Activated naive CD8-positive, alpha-beta T cell treated with anti-CD3 and anti-CD28 coated beads, Interleukin-2, amount 50 U/mL, for 24 hours (primary cell): ENCODE results near the gene EHD4.

Source experiments
- ATAC-seq: fragments of 150-1000 bp; cut with Tn5 transposase; one replicate; pipeline ENCODE4 v1.10.0; 2021
- DNase-seq: peaks from one replicate; pipeline ENCODE4 v3.0.0; 2021
- H3K27ac Mint-ChIP-seq: one replicate; pipeline ENCODE4 v1.8.0; 2021; ENCODE audit warnings: mild to moderate bottlenecking, mixed read lengths
- H3K27me3 Mint-ChIP-seq: one replicate; pipeline ENCODE4 v1.8.0; 2021; ENCODE audit warnings: mixed read lengths
- H3K36me3 Mint-ChIP-seq: one replicate; pipeline ENCODE4 v1.8.0; 2021; ENCODE audit warnings: low read depth, mixed read lengths
- H3K4me1 Mint-ChIP-seq: one replicate; pipeline ENCODE4 v1.8.0; 2021; ENCODE audit warnings: mixed read lengths
- H3K4me3 Mint-ChIP-seq: one replicate; pipeline ENCODE4 v1.8.0; 2021; ENCODE audit warnings: mild to moderate bottlenecking, moderate library complexity, mixed read lengths
- H3K9me3 Mint-ChIP-seq: one replicate; pipeline ENCODE4 v1.8.0; 2021; ENCODE audit warnings: mixed read lengths

The EHD4 gene

GRCh38 chr15:41893422-41894250 is 78.7 kb downstream of the EHD4 start, which contains the start of gene SPTBN5:
TSS of gene SPTBN5 (minus strand) at chr15:41894053. CDS start at chr15:41893497, 556 bp downstream.
- no peak for ATAC-seq
- Mint-ChIP-seq H3K27ac (peak within 1 kb of the TSS; percentile 49), H3K36me3 (no peaks in the 10 kb centered on the region), H3K27me3 (no peaks in the 10 kb centered on the region), H3K4me1 (peaks cover 27% of the 10 kb centered on the region), H3K9me3 (no peaks in the 10 kb centered on the region), H3K4me3 (no peak within 1 kb of the TSS)
- no peak for DNase-seq

- DNase-seq (peak; percentile 13), ATAC-seq (no peak)
- H3K27ac Mint-ChIP-seq = no peak overlapping the region
- no peaks in the 10 kb centered on the region for H3K36me3 Mint-ChIP-seq
- H3K9me3 Mint-ChIP-seq = no peaks in the 10 kb centered on the region
- H3K4me3 Mint-ChIP-seq = peak overlapping the region; percentile 8
- H3K27me3 Mint-ChIP-seq = no peaks in the 10 kb centered on the region
- peaks cover 31% of the 10 kb centered on the region for H3K4me1 Mint-ChIP-seq
These were observed 79.5 kb downstream of the EHD4 start for GRCh38 chr15:41892621-41893421.

GRCh38 chr15:41891946-41892345 is 80.4 kb downstream of the EHD4 start:
- ATAC-seq = no peak
- DNase-seq = no peak
- Mint-ChIP-seq H3K27me3 (no peaks in the 10 kb centered on the region), H3K36me3 (no peaks in the 10 kb centered on the region), H3K4me3 (no peak overlapping the region), H3K4me1 (peaks cover 31% of the 10 kb centered on the region), H3K27ac (no peak overlapping the region), H3K9me3 (no peaks in the 10 kb centered on the region)

GRCh38 chr15:41891226-41891625 is 81.1 kb downstream of the EHD4 start:
- ATAC-seq (no peak), DNase-seq (no peak)
- no peaks in the 10 kb centered on the region for H3K27me3 Mint-ChIP-seq
- H3K4me1 Mint-ChIP-seq = peaks cover 31% of the 10 kb centered on the region
- no peak overlapping the region for H3K4me3 Mint-ChIP-seq
- no peak overlapping the region for H3K27ac Mint-ChIP-seq
- no peaks in the 10 kb centered on the region for H3K36me3 Mint-ChIP-seq
- H3K9me3 Mint-ChIP-seq = no peaks in the 10 kb centered on the region

GRCh38 chr15:41890050-41890690 is 82.2 kb downstream of the EHD4 start:
- Mint-ChIP-seq H3K27ac (no peak overlapping the region), H3K9me3 (no peaks in the 10 kb centered on the region), H3K4me1 (peaks cover 29% of the 10 kb centered on the region), H3K4me3 (no peak overlapping the region), H3K36me3 (no peaks in the 10 kb centered on the region), H3K27me3 (no peaks in the 10 kb centered on the region)
- DNase-seq = no peak
- ATAC-seq = no peak

- no peak for DNase-seq
- Mint-ChIP-seq H3K27ac (no peak overlapping the region), H3K27me3 (no peaks in the 10 kb centered on the region), H3K9me3 (no peaks in the 10 kb centered on the region), H3K4me1 (peaks cover 17% of the 10 kb centered on the region), H3K4me3 (no peak overlapping the region), H3K36me3 (no peaks in the 10 kb centered on the region)
- ATAC-seq = no peak
These were observed 83.6 kb downstream of the EHD4 start for GRCh38 chr15:41888662-41889253.

- Mint-ChIP-seq H3K27ac (no peak overlapping the region), H3K4me3 (no peak overlapping the region), H3K4me1 (peaks cover 12% of the 10 kb centered on the region), H3K9me3 (no peaks in the 10 kb centered on the region), H3K27me3 (peaks cover under 1% of the 10 kb centered on the region), H3K36me3 (no peaks in the 10 kb centered on the region)
- DNase-seq (no peak), ATAC-seq (no peak)
These were observed 84.5 kb downstream of the EHD4 start for GRCh38 chr15:41887893-41888292.

- ATAC-seq (no peak), DNase-seq (no peak)
- Mint-ChIP-seq H3K27me3 (peaks cover 4% of the 10 kb centered on the region), H3K9me3 (no peaks in the 10 kb centered on the region), H3K27ac (no peak overlapping the region), H3K4me3 (no peak overlapping the region), H3K4me1 (peaks cover 7% of the 10 kb centered on the region), H3K36me3 (no peaks in the 10 kb centered on the region)
These were observed 85.2 kb downstream of the EHD4 start for GRCh38 chr15:41887161-41887560.

GRCh38 chr15:41886741-41887140 is 85.6 kb downstream of the EHD4 start:
- Mint-ChIP-seq H3K27me3 (peaks cover 4% of the 10 kb centered on the region), H3K9me3 (no peaks in the 10 kb centered on the region), H3K36me3 (no peaks in the 10 kb centered on the region), H3K27ac (no peak overlapping the region), H3K4me1 (peaks cover 7% of the 10 kb centered on the region), H3K4me3 (no peak overlapping the region)
- DNase-seq (no peak), ATAC-seq (no peak)

GRCh38 chr15:41885841-41886240 is 86.5 kb downstream of the EHD4 start:
- ATAC-seq = no peak
- no peak overlapping the region for H3K27ac Mint-ChIP-seq
- peaks cover 12% of the 10 kb centered on the region for H3K4me1 Mint-ChIP-seq
- no peaks in the 10 kb centered on the region for H3K36me3 Mint-ChIP-seq
- peaks cover 10% of the 10 kb centered on the region for H3K27me3 Mint-ChIP-seq
- no peak overlapping the region for H3K4me3 Mint-ChIP-seq
- H3K9me3 Mint-ChIP-seq = no peaks in the 10 kb centered on the region
- no peak for DNase-seq

GRCh38 chr15:41885321-41885720 is 87.0 kb downstream of the EHD4 start:
- H3K4me3 Mint-ChIP-seq = no peak overlapping the region
- H3K9me3 Mint-ChIP-seq = no peaks in the 10 kb centered on the region
- no peaks in the 10 kb centered on the region for H3K36me3 Mint-ChIP-seq
- no peak overlapping the region for H3K27ac Mint-ChIP-seq
- peaks cover 10% of the 10 kb centered on the region for H3K27me3 Mint-ChIP-seq
- ATAC-seq (no peak), DNase-seq (no peak)
- peaks cover 12% of the 10 kb centered on the region for H3K4me1 Mint-ChIP-seq

GRCh38 chr15:41884458-41884857 is 87.9 kb downstream of the EHD4 start:
- Mint-ChIP-seq H3K36me3 (no peaks in the 10 kb centered on the region), H3K27me3 (peaks cover 12% of the 10 kb centered on the region), H3K4me1 (peaks cover 12% of the 10 kb centered on the region), H3K4me3 (no peak overlapping the region), H3K9me3 (no peaks in the 10 kb centered on the region), H3K27ac (no peak overlapping the region)
- DNase-seq (no peak), ATAC-seq (no peak)

- Mint-ChIP-seq H3K4me1 (peaks cover 8% of the 10 kb centered on the region), H3K36me3 (no peaks in the 10 kb centered on the region), H3K9me3 (no peaks in the 10 kb centered on the region), H3K4me3 (no peak overlapping the region), H3K27ac (peak overlapping the region; percentile 39), H3K27me3 (peaks cover 12% of the 10 kb centered on the region)
- no peak for ATAC-seq
- DNase-seq = no peak
These were observed 88.9 kb downstream of the EHD4 start for GRCh38 chr15:41883484-41883825.

GRCh38 chr15:41882689-41883483 is 89.5 kb downstream of the EHD4 start:
- Mint-ChIP-seq H3K9me3 (no peaks in the 10 kb centered on the region), H3K4me1 (peaks cover 6% of the 10 kb centered on the region), H3K27me3 (peaks cover 12% of the 10 kb centered on the region), H3K4me3 (no peak overlapping the region), H3K36me3 (no peaks in the 10 kb centered on the region), H3K27ac (no peak overlapping the region)
- no peak for ATAC-seq
- DNase-seq = no peak
